GM10266 (cell line): Measurements from ENCODE around the gene KIF3C.
"Not testable (repeated sequence)": the region's sequence is repeated elsewhere in the genome, so short reads cannot be mapped to it uniquely, and the experiment has no call there.

ENCODE experiments used
- DNase-seq: peaks from one replicate; pipeline ENCODE4 v3.0.0; 2012; ENCODE audit errors: extremely low spot score
- TF ChIP-seq, protein P1 (sequence below): IDR thresholded peaks from 2 replicates; pipeline ENCODE4 v1.5.1; 2012; ENCODE audit warnings: mild to moderate bottlenecking, low read depth; ENCODE audit not compliant: control insufficient read depth, insufficient read depth; ENCODE audit errors: missing control alignments

The KIF3C gene

DNA sequence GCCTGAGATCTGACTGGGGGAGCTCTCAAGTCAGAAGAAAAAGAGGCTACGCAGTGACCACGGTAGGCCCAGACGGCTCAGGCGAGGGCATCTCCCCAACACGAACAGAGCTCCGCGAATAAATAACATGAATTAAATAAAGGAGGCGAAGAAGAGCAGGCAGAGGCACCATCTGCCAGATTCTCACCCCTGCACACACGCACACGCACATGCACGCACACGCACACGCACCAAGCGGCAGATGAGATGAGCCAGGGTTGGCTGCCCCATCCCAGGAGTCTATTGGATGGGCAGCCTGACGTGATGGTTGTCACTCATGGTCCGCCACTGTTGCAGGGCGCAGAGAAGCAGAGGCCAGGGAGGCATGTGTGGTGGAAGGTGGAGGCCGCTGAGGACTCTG lies 53.6 kb downstream of the KIF3C start:
- TF ChIP-seq, protein P1, sequence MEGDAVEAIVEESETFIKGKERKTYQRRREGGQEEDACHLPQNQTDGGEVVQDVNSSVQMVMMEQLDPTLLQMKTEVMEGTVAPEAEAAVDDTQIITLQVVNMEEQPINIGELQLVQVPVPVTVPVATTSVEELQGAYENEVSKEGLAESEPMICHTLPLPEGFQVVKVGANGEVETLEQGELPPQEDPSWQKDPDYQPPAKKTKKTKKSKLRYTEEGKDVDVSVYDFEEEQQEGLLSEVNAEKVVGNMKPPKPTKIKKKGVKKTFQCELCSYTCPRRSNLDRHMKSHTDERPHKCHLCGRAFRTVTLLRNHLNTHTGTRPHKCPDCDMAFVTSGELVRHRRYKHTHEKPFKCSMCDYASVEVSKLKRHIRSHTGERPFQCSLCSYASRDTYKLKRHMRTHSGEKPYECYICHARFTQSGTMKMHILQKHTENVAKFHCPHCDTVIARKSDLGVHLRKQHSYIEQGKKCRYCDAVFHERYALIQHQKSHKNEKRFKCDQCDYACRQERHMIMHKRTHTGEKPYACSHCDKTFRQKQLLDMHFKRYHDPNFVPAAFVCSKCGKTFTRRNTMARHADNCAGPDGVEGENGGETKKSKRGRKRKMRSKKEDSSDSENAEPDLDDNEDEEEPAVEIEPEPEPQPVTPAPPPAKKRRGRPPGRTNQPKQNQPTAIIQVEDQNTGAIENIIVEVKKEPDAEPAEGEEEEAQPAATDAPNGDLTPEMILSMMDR = no peak
- DNase-seq = no peak

- DNase-seq = no peak
- TF ChIP-seq, protein P1 = no peak
These were observed 55.1 kb downstream of the KIF3C start for GRCh38 chr2:25926984-25927756.

DNA sequence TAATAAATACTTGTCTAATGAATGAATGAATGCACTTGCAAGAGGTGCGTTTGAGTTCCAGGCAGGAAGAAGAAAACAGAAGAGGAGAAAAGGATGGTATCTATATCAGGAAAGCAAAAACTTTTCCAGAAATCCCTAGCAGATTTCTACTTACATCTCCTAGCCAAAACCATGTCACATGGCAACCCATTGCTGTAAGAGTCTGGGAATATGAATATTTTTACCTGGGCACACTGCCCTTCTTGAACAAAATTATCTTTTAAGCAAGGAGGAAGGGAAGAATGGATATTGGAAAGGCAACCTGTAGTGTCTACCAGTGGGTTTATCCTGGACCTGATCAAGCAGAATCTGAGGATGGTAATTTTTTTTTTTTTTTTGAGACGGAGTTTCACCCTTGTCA lies 59.8 kb downstream of the KIF3C start:
- TF ChIP-seq, protein P1 = no peak
- no peak for DNase-seq

GRCh38 chr2:25920786-25921415 lies 61.4 kb downstream of the KIF3C start:
- TF ChIP-seq, protein P1 = no peak
- DNase-seq = no peak

GRCh38 chr2:25920336-25920735 lies 62.0 kb downstream of the KIF3C start:
- TF ChIP-seq, protein P1 = no peak
- no peak for DNase-seq

DNA sequence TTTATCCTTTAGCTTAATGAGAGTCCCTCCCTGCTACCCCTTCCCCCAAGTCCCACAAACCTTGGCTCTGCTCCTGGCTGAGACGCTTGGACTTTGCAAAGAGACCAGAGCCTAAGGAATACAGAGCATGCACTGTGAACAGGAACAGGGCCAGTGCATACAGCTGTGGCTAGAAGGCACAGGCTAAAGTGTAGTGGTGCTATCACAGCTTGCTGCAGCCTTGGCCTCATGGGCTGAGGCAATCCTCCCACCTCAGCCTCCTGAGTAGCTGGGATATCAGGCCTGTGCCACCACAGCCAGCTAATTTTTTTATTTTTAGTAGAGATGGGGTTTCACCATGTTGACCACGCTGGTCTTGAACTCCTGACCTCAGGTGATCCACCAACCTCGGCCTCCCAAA lies 64.5 kb downstream of the KIF3C start:
- no peak for DNase-seq
- TF ChIP-seq, protein P1 = no peak

- DNase-seq = not testable (repeated sequence)
These were observed 64.9 kb downstream of the KIF3C start for GRCh38 chr2:25917411-25917810.

DNA sequence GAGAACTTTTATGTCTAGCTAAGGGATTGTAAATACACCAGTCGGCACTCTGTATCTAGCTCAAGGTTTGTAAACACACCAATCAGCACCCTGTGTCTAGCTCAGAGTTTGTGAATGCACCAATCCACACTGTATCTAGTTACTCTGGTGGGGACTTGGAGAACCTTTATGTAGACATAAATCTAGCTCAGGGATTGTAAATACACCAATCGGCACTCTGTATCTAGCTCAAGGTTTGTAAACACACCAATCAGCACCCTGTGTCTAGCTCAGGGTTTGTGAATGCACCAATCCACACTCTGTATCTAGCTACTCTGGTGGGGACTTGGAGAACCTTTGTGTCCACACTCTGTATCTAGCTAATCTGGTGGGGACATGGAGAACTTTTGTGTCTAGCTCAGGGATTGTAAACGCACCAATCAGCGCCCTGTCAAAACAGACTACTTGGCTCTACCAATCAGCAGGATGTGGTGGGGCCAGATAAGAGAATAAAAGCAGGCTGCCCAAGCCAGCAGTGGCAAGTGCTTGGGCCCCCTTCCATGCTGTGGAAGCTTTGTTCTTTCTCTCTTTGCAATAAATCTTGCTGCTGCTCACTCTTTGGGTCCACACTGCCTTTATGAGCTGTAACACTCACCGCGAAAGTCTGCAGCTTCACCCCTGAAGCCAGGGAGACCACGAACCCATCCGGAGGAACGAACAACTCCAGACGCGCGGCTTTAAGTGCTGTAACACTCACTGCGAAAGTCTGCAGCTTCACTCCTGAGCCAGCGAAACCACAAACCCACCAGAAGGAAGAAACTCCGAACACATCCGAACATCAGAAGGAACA lies 66.1 kb downstream of the KIF3C start:
- DNase-seq = not testable (repeated sequence)

DNA sequence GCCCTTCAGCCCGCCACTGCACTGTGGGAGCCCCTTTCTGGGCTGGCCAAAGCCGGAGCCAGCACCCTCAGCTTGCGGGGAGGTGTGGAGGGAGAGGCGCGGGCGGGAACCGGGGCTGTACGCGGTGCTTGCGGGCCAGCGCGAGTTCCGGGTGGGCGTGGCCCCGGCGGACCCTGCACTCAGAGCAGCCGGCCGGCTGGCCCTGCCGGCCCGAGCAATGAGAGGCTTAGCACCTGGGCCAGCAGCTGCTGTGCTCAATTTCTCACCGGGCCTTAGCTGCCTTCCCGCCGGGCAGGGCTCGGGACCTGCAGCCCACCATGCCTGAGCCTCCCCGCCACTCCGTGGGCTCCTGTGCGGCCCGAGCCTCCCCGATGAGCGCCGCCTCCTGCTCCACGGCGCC lies 66.9 kb downstream of the KIF3C start:
- not testable (repeated sequence) for DNase-seq

- DNase-seq = not testable (repeated sequence)
These were observed 68.7 kb downstream of the KIF3C start for GRCh38 chr2:25913696-25913973.
